SK-N-SH treated with all-trans-retinoic acid at 6 μM for 48 hours (cell line): Measurements from ENCODE around the gene DNAJC1.

Experiments used
- ARNTL ChIP-seq: fragments of 450-650 bp; formaldehyde crosslinking; IDR thresholded peaks from 2 replicates; pipeline ENCODE4 v1.5.0; 2020; ENCODE audit warnings: low read depth, mild to moderate bottlenecking, moderate library complexity, borderline replicate concordance
- CSDC2 ChIP-seq: fragments of 250-450 bp; sonication (Bioruptor Pico); IDR thresholded peaks from 2 replicates; pipeline ENCODE4 v1.5.0; 2020; ENCODE audit warnings: mild to moderate bottlenecking, moderate library complexity
- OSR1 ChIP-seq: fragments of 250-450 bp; sonication (Bioruptor Pico); IDR thresholded peaks from 2 replicates; pipeline ENCODE4 v1.8.0; 2022; ENCODE audit warnings: moderate library complexity, mild to moderate bottlenecking, inconsistent platforms
- RARB ChIP-seq: fragments of 250-450 bp; sonication (Bioruptor Pico); IDR thresholded peaks from 2 replicates; pipeline ENCODE4 v1.8.0; 2021; ENCODE audit warnings: mild to moderate bottlenecking, moderate library complexity
- ZC3H10 ChIP-seq: fragments of 250-450 bp; sonication (Bioruptor Pico); IDR thresholded peaks from 2 replicates; pipeline ENCODE4 v1.5.1; 2021; ENCODE audit warnings: mild to moderate bottlenecking, moderate library complexity
- ZFP3 ChIP-seq: fragments of 250-450 bp; sonication (Bioruptor Pico); IDR thresholded peaks from 2 replicates; pipeline ENCODE4 v1.5.0; 2020; ENCODE audit warnings: mild to moderate bottlenecking, moderate library complexity
- ZNF8 ChIP-seq: fragments of 450-650 bp; formaldehyde crosslinking; IDR thresholded peaks from 2 replicates; pipeline ENCODE4 v1.5.0; 2020; ENCODE audit warnings: mild to moderate bottlenecking, moderate library complexity
- TF ChIP-seq, protein P1 (sequence below): fragments of 250-450 bp; sonication (Bioruptor Pico); IDR thresholded peaks from 2 replicates; pipeline ENCODE4 v1.8.0; 2020; ENCODE audit warnings: mild to moderate bottlenecking, moderate library complexity, borderline replicate concordance

DNA sequence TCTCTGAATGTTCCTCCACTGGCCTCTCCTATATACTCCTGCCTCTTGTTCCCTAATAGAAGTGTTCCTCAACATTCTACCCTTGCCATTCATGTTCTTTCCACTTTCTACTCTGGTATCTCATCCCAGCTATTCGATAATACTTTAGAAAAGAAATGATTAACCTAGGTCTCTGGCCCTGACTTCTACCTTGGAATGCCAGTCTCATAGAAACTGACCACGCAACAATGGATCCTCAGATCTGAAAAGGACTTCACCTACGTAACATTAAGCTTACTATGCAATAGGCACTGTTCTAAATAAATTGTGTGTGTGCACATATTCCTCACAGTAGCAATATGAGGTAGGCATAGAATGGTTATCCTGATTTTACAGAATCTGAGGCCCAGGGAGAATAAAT, 234.5 kb downstream of the DNAJC1 start:
- TF ChIP-seq RARB (CRISPR knock-in tag) (no peak), ZNF8 (CRISPR knock-in tag) (no peak), ARNTL (CRISPR knock-in tag) (no peak), ZFP3 (CRISPR knock-in tag) (no peak), CSDC2 (CRISPR knock-in tag) (no peak), OSR1 (CRISPR knock-in tag) (no peak), ZC3H10 (CRISPR knock-in tag) (no peak)
- TF ChIP-seq, protein P1, sequence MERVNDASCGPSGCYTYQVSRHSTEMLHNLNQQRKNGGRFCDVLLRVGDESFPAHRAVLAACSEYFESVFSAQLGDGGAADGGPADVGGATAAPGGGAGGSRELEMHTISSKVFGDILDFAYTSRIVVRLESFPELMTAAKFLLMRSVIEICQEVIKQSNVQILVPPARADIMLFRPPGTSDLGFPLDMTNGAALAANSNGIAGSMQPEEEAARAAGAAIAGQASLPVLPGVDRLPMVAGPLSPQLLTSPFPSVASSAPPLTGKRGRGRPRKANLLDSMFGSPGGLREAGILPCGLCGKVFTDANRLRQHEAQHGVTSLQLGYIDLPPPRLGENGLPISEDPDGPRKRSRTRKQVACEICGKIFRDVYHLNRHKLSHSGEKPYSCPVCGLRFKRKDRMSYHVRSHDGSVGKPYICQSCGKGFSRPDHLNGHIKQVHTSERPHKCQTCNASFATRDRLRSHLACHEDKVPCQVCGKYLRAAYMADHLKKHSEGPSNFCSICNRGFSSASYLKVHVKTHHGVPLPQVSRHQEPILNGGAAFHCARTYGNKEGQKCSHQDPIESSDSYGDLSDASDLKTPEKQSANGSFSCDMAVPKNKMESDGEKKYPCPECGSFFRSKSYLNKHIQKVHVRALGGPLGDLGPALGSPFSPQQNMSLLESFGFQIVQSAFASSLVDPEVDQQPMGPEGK (CRISPR knock-in tag), result no peak
